B cell (primary cell): ENCODE results near the gene CNGB1. TPM values are rescaled to one million over a fixed set of nuclear protein-coding genes. Genes with fewer than 3 reads are reported as not detected.

Source experiments
- ATAC-seq: fragments of 200-7000 bp; cut with Tn5 transposase; one replicate; pipeline ENCODE4 v1.10.0; 2021; ENCODE audit warnings: low read depth, mild to moderate bottlenecking, moderate number of reproducible peaks, moderate library complexity
- CTCF ChIA-PET: fragments of 350-600 bp; sonication (Branson Sonifier 250); formaldehyde crosslinking; loops from one replicate; lab custom pipeline; 2021; ENCODE audit warnings: antibody characterized with exemption, inconsistent platforms; lab: Charles Lee
- POLR2A ChIA-PET: fragments of 350-600 bp; sonication (Branson Sonifier 250); formaldehyde crosslinking; loops from one replicate; lab custom pipeline; 2021; ENCODE audit warnings: antibody characterized with exemption; lab: Charles Lee
- DNase-seq: peaks from one replicate; pipeline ENCODE4 v3.0.0; 2013
- H2AFZ ChIP-seq: 2 replicates; pipeline ENCODE4 v1.6.1; 2012; ENCODE audit warnings: mild to moderate bottlenecking, low read depth, low read length; ENCODE audit not compliant: insufficient read depth, poor library complexity, severe bottlenecking
- H3K27ac ChIP-seq, 2 donors: 1 replicate in 1 of 2; 2 replicates in 1 of 2; pipeline ENCODE4 v1.5.1; 2012 to 2013; ENCODE audit warnings: low read length in 2 of 2, mild to moderate bottlenecking in 2 of 2, moderate library complexity in 1 of 2
- H3K27me3 ChIP-seq, 4 experiments: fragments of 200-600 bp in 1 of 4; sonication (generic) in 1 of 4; replicated peaks in 1 of 4; 1 replicate in 2 of 4; 2 replicates in 2 of 4; pipeline versions ENCODE4 v1.6.1 to v1.7.0; 2013 to 2016; ENCODE audit warnings: low read length in 3 of 4, mild to moderate bottlenecking in 2 of 4, mixed read lengths in 1 of 4, moderate library complexity in 1 of 4; ENCODE audit not compliant: insufficient read depth in 4 of 4, control insufficient read depth in 3 of 4; ENCODE audit errors: control extremely low read depth in 1 of 4
- H3K36me3 ChIP-seq, 2 experiments: replicated peaks in 1 of 2; 1 replicate in 1 of 2; 2 replicates in 1 of 2; pipeline versions ENCODE4 v1.6.1 to v1.7.1; 2013; ENCODE audit warnings: low read length in 1 of 2; ENCODE audit not compliant: insufficient read depth in 2 of 2, control insufficient read depth in 1 of 2; ENCODE audit errors: control extremely low read depth in 1 of 2, extremely low read depth in 1 of 2
- H3K4me1 ChIP-seq, 2 donors: fragments of 200-600 bp in 1 of 2; sonication (generic) in 1 of 2; 1 replicate in 1 of 2; 2 replicates in 1 of 2; pipeline versions ENCODE4 v1.5.1 to v1.6.1; 2013 to 2017; ENCODE audit warnings: low read length in 2 of 2; ENCODE audit not compliant: control insufficient read depth in 2 of 2, insufficient read depth in 2 of 2
- H3K4me2 ChIP-seq: replicated peaks from 2 replicates; pipeline ENCODE3; 2012; ENCODE audit warnings: mild to moderate bottlenecking, low read depth, low read length; ENCODE audit not compliant: poor library complexity, severe bottlenecking
- H3K4me3 ChIP-seq, 5 experiments: fragments of 200-600 bp in 1 of 5; sonication (generic) in 1 of 5; 1 replicate in 3 of 5; 2 replicates in 2 of 5; pipeline versions ENCODE4 v1.5.1 to v1.7.0; 2011 to 2016; ENCODE audit warnings: low read length in 4 of 5, mild to moderate bottlenecking in 4 of 5, low read depth in 2 of 5, control low read depth in 1 of 5, moderate library complexity in 1 of 5; ENCODE audit not compliant: insufficient read depth in 1 of 5; ENCODE audit errors: control extremely low read depth in 1 of 5, extremely low read depth in 1 of 5
- H3K79me2 ChIP-seq: fragments of 200-600 bp; sonication (generic); one replicate; pipeline ENCODE4 v1.6.0; 2016; ENCODE audit warnings: low read length; ENCODE audit not compliant: control insufficient read depth, insufficient read depth
- H3K9ac ChIP-seq: fragments of 200-600 bp; sonication (generic); 2 replicates; pipeline ENCODE4 v1.6.1; 2017; ENCODE audit warnings: mild to moderate bottlenecking, low read length, moderate library complexity
- H3K9me3 ChIP-seq, 3 donors: one replicate each; pipeline versions ENCODE4 v1.6.1 to v1.7.1; 2013; ENCODE audit warnings: low read length in 2 of 3; ENCODE audit not compliant: control insufficient read depth in 2 of 3, insufficient read depth in 1 of 3; ENCODE audit errors: control extremely low read depth in 1 of 3
- H4K20me1 ChIP-seq: 2 replicates; pipeline ENCODE4 v1.6.0; 2012; ENCODE audit warnings: mild to moderate bottlenecking, low read length; ENCODE audit not compliant: insufficient read depth, control insufficient read depth, poor library complexity, severe bottlenecking
- H3K27ac Mint-ChIP-seq: one replicate; pipeline ENCODE4 v1.8.0; 2021; ENCODE audit warnings: mixed read lengths
- H3K27me3 Mint-ChIP-seq: one replicate; pipeline ENCODE4 v1.8.0; 2021; ENCODE audit warnings: mixed read lengths
- H3K4me1 Mint-ChIP-seq: one replicate; pipeline ENCODE4 v1.8.0; 2021; ENCODE audit warnings: mixed read lengths
- H3K4me3 Mint-ChIP-seq: one replicate; pipeline ENCODE4 v1.8.0; 2021; ENCODE audit warnings: mixed read lengths
- H3K9me3 Mint-ChIP-seq: one replicate; pipeline ENCODE4 v1.8.0; 2022; ENCODE audit warnings: mixed read lengths; ENCODE audit not compliant: insufficient read depth
- EZH2 ChIP-seq: IDR thresholded peaks from 2 replicates; pipeline ENCODE4 v1.6.1; 2012; ENCODE audit warnings: borderline replicate concordance, low read depth, mild to moderate bottlenecking, moderate library complexity, low read length; ENCODE audit not compliant: insufficient read depth, poor library complexity, severe bottlenecking
- WGBS: methylation state at CpG from one replicate; pipeline ENCODE4 v1.1.5; 2013; ENCODE audit warnings: missing lambda C conversion rate; ENCODE audit not compliant: insufficient coverage; 5-methylcytosine and 5-hydroxymethylcytosine counted together
- intact Hi-C: fragments of 100-400 bp; cut with micrococcal nuclease; formaldehyde crosslinking; loops from one replicate; pipeline ENCODE4 v1.10.0; 2022
- polyA plus RNA-seq: library from polyadenylated mRNA; depleted of rRNA; stranded (reverse); fragments of >200 nt; gene quantifications from 2 replicates; pipeline ENCODE4 v1.2.3, GENCODE V29; 2012
- total RNA-seq, 2 donors: library from RNA; stranded (reverse); fragments of 120-200 nt in 1 of 2; gene quantifications; 1 replicate in 1 of 2; 2 replicates in 1 of 2; pipeline versions ENCODE4 v1.2.3 to v1.2.4, GENCODE V29; 2013 to 2022
- TF ChIP-seq, protein P1 (sequence below): fragments of 200-600 bp; IDR thresholded peaks from one replicate; pipeline ENCODE4 v1.8.0; 2022; ENCODE audit warnings: antibody characterized with exemption, mild to moderate bottlenecking

The CNGB1 gene
- total and polyA plus RNA-seq, 2 donors (not counting 1 experiment from before 2014, with no cell fraction given): not detected

- Histone ChIP-seq H3K4me3 (no peak overlapping the region), H3K4me1 (no peaks in the 10 kb centered on the region), H3K27ac (no peak overlapping the region), H3K9ac (no peak overlapping the region), H3K27me3 (peaks cover 0 to 9% (median 0%) of the 10 kb centered on the region in 4 experiments), H3K4me2 (no peak overlapping the region), H3K36me3 (no peaks in the 10 kb centered on the region), H3K9me3 (peaks cover 0 to 11% (median 0%) of the 10 kb centered on the region in 3 donors), H4K20me1 (no peaks in the 10 kb centered on the region), H3K79me2 (no peaks in the 10 kb centered on the region), H2AFZ (no peak overlapping the region)
- ATAC-seq (no peak), DNase-seq (no peak)
- H3K4me1 Mint-ChIP-seq: no peaks in the 10 kb centered on the region
- H3K4me3 Mint-ChIP-seq: no peak overlapping the region
- intact Hi-C loops: no loop called here
- no CpG with 5 or more reads among the region's 3 CpGs for WGBS
- no peak overlapping the region for H3K27ac Mint-ChIP-seq
- ChIA-PET CTCF (no interaction called here), POLR2A (no interaction called here)
- TF ChIP-seq EZH2: no peak
- TF ChIP-seq, protein P1, sequence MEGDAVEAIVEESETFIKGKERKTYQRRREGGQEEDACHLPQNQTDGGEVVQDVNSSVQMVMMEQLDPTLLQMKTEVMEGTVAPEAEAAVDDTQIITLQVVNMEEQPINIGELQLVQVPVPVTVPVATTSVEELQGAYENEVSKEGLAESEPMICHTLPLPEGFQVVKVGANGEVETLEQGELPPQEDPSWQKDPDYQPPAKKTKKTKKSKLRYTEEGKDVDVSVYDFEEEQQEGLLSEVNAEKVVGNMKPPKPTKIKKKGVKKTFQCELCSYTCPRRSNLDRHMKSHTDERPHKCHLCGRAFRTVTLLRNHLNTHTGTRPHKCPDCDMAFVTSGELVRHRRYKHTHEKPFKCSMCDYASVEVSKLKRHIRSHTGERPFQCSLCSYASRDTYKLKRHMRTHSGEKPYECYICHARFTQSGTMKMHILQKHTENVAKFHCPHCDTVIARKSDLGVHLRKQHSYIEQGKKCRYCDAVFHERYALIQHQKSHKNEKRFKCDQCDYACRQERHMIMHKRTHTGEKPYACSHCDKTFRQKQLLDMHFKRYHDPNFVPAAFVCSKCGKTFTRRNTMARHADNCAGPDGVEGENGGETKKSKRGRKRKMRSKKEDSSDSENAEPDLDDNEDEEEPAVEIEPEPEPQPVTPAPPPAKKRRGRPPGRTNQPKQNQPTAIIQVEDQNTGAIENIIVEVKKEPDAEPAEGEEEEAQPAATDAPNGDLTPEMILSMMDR: no peak
- H3K27me3 Mint-ChIP-seq: peaks cover 18% of the 10 kb centered on the region
- H3K9me3 Mint-ChIP-seq: no peaks in the 10 kb centered on the region
These were observed 41.7 kb downstream of the CNGB1 start for GRCh38 chr16:57929250-57929649.

GRCh38 chr16:57926041-57926440, 44.9 kb downstream of the CNGB1 start:
- TF ChIP-seq, protein P1: no peak
- TF ChIP-seq EZH2: no peak
- H3K4me1 ChIP-seq: no peaks in the 10 kb centered on the region
- no peaks in the 10 kb centered on the region for H3K36me3 ChIP-seq
- peaks cover 27% of the 10 kb centered on the region for H3K27me3 Mint-ChIP-seq
- H3K9ac ChIP-seq: no peak overlapping the region
- H3K4me3 ChIP-seq: no peak overlapping the region
- H2AFZ ChIP-seq: no peak overlapping the region
- no peak overlapping the region for H3K27ac Mint-ChIP-seq
- ATAC-seq: no peak
- POLR2A ChIA-PET: no interaction called here
- H3K27me3 ChIP-seq: peaks cover 0 to 13% (median 0%) of the 10 kb centered on the region in 4 experiments
- no peak for DNase-seq
- peaks cover 0 to 1% (median 0%) of the 10 kb centered on the region in 3 donors for H3K9me3 ChIP-seq
- intact Hi-C loops: no loop called here
- H3K79me2 ChIP-seq: no peaks in the 10 kb centered on the region
- no peaks in the 10 kb centered on the region for H3K9me3 Mint-ChIP-seq
- WGBS: 88% methylated on average over 1 of the region's 2 CpGs
- no peaks in the 10 kb centered on the region for H3K4me1 Mint-ChIP-seq
- no peaks in the 10 kb centered on the region for H4K20me1 ChIP-seq
- no peak overlapping the region for H3K4me3 Mint-ChIP-seq
- no peak overlapping the region for H3K27ac ChIP-seq
- CTCF ChIA-PET: interaction anchor here (1.2 kb wide), 1 partner anchor 27 kb away, joined by 3 read pairs; no protein-coding TSS in a partner anchor
- no peak overlapping the region for H3K4me2 ChIP-seq
